Right lobe of liver (tissue), 6 donors: Measurements from ENCODE around the gene AHR. TPM values are rescaled to one million over a fixed set of nuclear protein-coding genes. Genes with fewer than 3 reads are reported as not detected.

Experiments
- ATAC-seq, 4 donors: fragments of 200-7000 bp; cut with Tn5 transposase; one replicate each; pipeline ENCODE4 v1.9.1; 2020; ENCODE audit warnings: mild to moderate bottlenecking in 4 of 4, moderate library complexity in 4 of 4
- DNase-seq, 3 donors: peaks; one replicate each; pipeline ENCODE4 v3.0.0-alpha.2; 2020
- H3K27ac ChIP-seq, 3 donors: fragments of 200-600 bp; one replicate each; pipeline ENCODE4 v1.8.0; 2022
- H3K27me3 ChIP-seq, 2 donors: fragments of 200-600 bp; one replicate each; pipeline ENCODE4 v1.8.0; 2022
- H3K36me3 ChIP-seq, 4 donors: fragments of 200-600 bp; sonication (generic) in 1 of 4; one replicate each; pipeline versions ENCODE4 v1.5.1 to v1.8.0; 2017 to 2022; ENCODE audit warnings: control low read depth in 1 of 4
- H3K4me1 ChIP-seq, 4 donors: fragments of 200-600 bp; sonication (generic) in 1 of 4; one replicate each; pipeline versions ENCODE4 v1.5.1 to v1.8.0; 2017 to 2022; ENCODE audit warnings: control low read depth in 1 of 4
- H3K4me3 ChIP-seq, 3 donors: fragments of 200-600 bp; one replicate each; pipeline ENCODE4 v1.8.0; 2022
- H3K9me3 ChIP-seq, 4 donors: fragments of 200-600 bp; sonication (generic) in 1 of 4; one replicate each; pipeline versions ENCODE4 v1.5.1 to v1.8.0; 2017 to 2022; ENCODE audit warnings: control low read depth in 1 of 4
- POLR2A ChIP-seq: fragments of 450-650 bp; IDR thresholded peaks from one replicate; pipeline ENCODE4 v1.6.1; 2017; ENCODE audit warnings: antibody characterized with exemption, mild to moderate bottlenecking
- WGBS: methylation state at CpG from one replicate; pipeline ENCODE4 v1.1.6; 2018; ENCODE audit warnings: low coverage, low lambda C conversion rate; ENCODE audit not compliant: insufficient coverage; ENCODE audit errors: missing lambda C conversion rate; 5-methylcytosine and 5-hydroxymethylcytosine counted together
- intact Hi-C, 2 donors: fragments of 100-400 bp; cut with DNase I; formaldehyde crosslinking; loops; one replicate each; pipeline versions ENCODE4 v1.11.2 to v1.14.1; 2022
- total RNA-seq, 6 experiments: library from RNA; depleted of rRNA in 2 of 6; stranded (reverse); fragments of >200 nt in 2 of 6; fragmentation: NEBNext Ultra II Directional in 3 of 6; extraction: Animal tissue kit (Norgen Biotek cat#: 25700) in 3 of 6; gene quantifications; one replicate each; pipeline versions ENCODE4 v1.1.0 to v1.2.4, GENCODE V29; 2016 to 2023
- TF ChIP-seq, protein P1 (sequence below), 4 donors: fragments of 200-600 bp in 3 of 4; fragments of 450-650 bp in 1 of 4; IDR thresholded peaks; one replicate each; pipeline versions ENCODE4 v1.5.1 to v1.8.0; 2016 to 2022; ENCODE audit warnings: antibody characterized with exemption in 4 of 4, mild to moderate bottlenecking in 2 of 4
- donor health status: DM: no; HTN: yes; CAD: no.
- donor health status: DM: no; HTN: no; CAD: no.
- donor health status: DM: no; HTN: no; CAD: no.
- donor health status: DM: no; HTN: yes; CAD: no.
- donor health status: DM: no; HTN: yes; CAD: no.

Gene AHR
- total RNA-seq, 6 experiments from 2014 or later = 31.2 to 67.9 (median 41.0) TPM

DNA sequence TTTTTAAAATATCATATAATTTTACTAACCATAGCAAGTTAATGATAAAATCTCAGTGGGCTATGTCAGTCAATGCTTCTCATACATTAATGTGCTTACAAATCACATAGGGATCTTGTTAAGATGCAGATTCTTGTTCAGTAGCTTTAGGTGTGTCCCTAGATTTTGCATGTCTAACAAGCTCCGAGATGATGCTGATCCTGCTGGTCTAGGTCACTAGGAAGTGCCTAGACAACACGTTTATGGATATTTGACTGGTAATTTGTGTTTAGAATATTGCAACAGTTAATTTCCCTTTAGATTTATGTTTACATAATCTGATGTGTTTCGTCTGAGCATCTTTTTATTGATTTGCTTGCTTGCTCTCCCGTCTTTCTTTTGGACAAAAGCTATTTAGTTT, 12.7 kb downstream of the AHR start:
- no peaks in the 10 kb centered on the region for H3K9me3 ChIP-seq
- DNase-seq (no peak), ATAC-seq (no peak)
- H3K4me1 ChIP-seq = peaks cover 0 to 61% (median 17%) of the 10 kb centered on the region in 4 donors
- no peak overlapping the region for H3K27ac ChIP-seq
- no peak overlapping the region for H3K4me3 ChIP-seq
- no peaks in the 10 kb centered on the region for H3K27me3 ChIP-seq
- 64% methylated on average over 4 of the region's 4 CpGs for WGBS
- intact Hi-C loops = no loop called here
- H3K36me3 ChIP-seq = peaks cover 0 to 18% (median 0%) of the 10 kb centered on the region in 4 donors
- no peak for TF ChIP-seq POLR2A
- TF ChIP-seq, protein P1, sequence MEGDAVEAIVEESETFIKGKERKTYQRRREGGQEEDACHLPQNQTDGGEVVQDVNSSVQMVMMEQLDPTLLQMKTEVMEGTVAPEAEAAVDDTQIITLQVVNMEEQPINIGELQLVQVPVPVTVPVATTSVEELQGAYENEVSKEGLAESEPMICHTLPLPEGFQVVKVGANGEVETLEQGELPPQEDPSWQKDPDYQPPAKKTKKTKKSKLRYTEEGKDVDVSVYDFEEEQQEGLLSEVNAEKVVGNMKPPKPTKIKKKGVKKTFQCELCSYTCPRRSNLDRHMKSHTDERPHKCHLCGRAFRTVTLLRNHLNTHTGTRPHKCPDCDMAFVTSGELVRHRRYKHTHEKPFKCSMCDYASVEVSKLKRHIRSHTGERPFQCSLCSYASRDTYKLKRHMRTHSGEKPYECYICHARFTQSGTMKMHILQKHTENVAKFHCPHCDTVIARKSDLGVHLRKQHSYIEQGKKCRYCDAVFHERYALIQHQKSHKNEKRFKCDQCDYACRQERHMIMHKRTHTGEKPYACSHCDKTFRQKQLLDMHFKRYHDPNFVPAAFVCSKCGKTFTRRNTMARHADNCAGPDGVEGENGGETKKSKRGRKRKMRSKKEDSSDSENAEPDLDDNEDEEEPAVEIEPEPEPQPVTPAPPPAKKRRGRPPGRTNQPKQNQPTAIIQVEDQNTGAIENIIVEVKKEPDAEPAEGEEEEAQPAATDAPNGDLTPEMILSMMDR (IDR thresholded peaks at IDR 0.05) = no peak

DNA sequence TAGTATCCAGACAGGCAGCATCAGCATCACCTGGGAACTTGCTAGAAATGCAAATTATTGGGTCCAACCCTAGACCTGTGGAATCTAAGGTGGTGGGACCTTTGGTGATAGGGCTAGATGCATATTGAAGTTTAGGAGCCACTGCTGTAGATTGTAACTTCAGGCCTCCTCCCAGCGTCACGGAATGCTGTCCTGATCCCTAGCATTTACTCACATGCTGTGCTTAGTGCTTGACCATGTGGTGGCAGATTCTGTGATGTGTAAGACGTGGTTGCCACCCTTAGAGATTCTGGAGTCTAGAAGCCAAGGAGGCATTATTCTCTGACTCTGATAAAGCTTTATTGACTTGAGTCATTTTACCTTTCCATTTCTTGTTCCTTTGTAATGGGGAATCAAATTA, 13.5 kb downstream of the AHR start:
- DNase-seq = no peak
- Histone ChIP-seq H3K9me3 (no peaks in the 10 kb centered on the region), H3K36me3 (peaks cover 0 to 18% (median under 1%) of the 10 kb centered on the region in 4 donors), H3K4me1 (peaks cover 0 to 61% (median 13%) of the 10 kb centered on the region in 4 donors), H3K27me3 (no peaks in the 10 kb centered on the region), H3K4me3 (no peak overlapping the region), H3K27ac (no peak overlapping the region)
- no peak for TF ChIP-seq POLR2A
- TF ChIP-seq, protein P1 (IDR thresholded peaks at IDR 0.05) = no peak
- WGBS = 71% methylated on average over 3 of the region's 3 CpGs
- no peak for ATAC-seq
- intact Hi-C loops = no loop called here

DNA sequence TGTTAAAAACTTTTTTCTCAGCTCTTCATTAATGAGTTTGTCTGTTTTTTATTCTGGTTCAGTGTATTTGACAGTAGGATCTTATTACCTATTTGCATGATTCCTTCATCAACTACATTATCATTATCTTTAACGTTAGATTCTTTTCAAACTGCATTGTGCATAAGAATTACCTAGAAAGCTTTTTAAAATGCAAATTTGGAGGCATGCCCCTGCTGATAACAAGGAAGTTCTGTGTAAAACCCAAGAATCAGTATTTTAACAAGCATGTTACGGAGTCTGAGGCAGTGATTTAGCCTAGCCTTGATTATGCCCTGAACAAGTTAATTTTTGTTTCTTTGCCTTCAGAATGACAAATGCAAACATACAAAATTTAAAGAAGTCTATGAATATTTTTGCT, 14.2 kb downstream of the AHR start:
- no peak for ATAC-seq
- Histone ChIP-seq H3K36me3 (peaks cover 0 to 18% (median under 1%) of the 10 kb centered on the region in 4 donors), H3K4me1 (peaks cover 0 to 67% (median 16%) of the 10 kb centered on the region in 4 donors), H3K9me3 (no peaks in the 10 kb centered on the region), H3K27ac (peak overlapping the region in 1 of 3 donors; percentile 3), H3K27me3 (no peaks in the 10 kb centered on the region), H3K4me3 (no peak overlapping the region)
- TF ChIP-seq, protein P1 (IDR thresholded peaks at IDR 0.05) = no peak
- no peak for TF ChIP-seq POLR2A
- intact Hi-C loops = no loop called here
- no peak for DNase-seq
- WGBS = 72% methylated on average over 2 of the region's 2 CpGs

DNA sequence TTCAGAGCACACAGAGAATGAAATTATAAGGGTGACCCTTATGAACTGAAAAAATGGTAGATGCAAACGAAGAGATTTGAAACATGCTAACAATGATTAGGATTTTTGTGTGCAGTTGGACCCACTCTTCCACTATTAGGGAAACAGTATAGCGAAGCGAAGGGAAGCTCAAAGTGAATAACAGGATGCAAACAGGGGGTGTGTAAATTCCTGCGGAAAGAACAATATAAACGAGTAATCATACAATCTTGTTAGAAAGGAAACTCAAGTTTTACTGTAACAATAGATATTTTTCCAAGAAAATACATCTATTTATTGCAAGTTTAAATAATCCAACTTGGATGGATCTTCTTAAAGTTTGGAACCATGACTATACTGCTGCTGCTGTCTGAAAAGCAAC, 14.7 kb downstream of the AHR start:
- intact Hi-C loops = no loop called here
- Histone ChIP-seq H3K27ac (peak overlapping the region in 1 of 3 donors; percentile 3), H3K9me3 (no peaks in the 10 kb centered on the region), H3K36me3 (peaks cover 0 to 18% (median under 1%) of the 10 kb centered on the region in 4 donors), H3K4me3 (no peak overlapping the region), H3K27me3 (no peaks in the 10 kb centered on the region), H3K4me1 (peaks cover 0 to 67% (median 18%) of the 10 kb centered on the region in 4 donors)
- TF ChIP-seq, protein P1 (IDR thresholded peaks at IDR 0.05) = no peak
- ATAC-seq (peak in 3 of 4 donors; percentile 23 to 73 (median 26)), DNase-seq (no peak)
- WGBS = 62% methylated on average over 5 of the region's 5 CpGs

DNA sequence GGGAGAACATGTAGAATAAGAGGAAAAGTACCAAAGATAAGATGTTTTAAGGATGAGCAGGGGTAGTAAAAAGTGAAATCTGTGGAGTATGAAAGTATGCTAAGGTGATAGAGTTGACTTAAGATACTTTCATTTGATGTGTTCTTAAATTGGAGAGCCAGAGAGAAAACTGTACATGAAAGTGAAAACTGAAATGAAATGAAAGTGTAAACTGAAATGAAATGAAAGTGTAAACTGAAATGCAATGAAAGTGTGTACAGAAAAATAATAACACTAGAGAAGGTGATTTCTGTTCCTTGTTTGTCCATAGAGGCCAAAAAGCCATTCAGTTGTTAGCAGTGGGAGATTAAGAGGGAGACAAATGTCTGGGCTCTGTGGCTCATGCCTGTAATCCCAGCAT, 17.5 kb downstream of the AHR start:
- Histone ChIP-seq H3K36me3 (peaks cover 0 to 14% (median under 1%) of the 10 kb centered on the region in 4 donors), H3K27me3 (no peaks in the 10 kb centered on the region), H3K9me3 (no peaks in the 10 kb centered on the region), H3K27ac (peak overlapping the region; percentile 20 to 52 (median 27)), H3K4me3 (no peak overlapping the region), H3K4me1 (peaks cover 0 to 75% (median 19%) of the 10 kb centered on the region in 4 donors)
- ATAC-seq (no peak), DNase-seq (no peak)
- TF ChIP-seq, protein P1 (IDR thresholded peaks at IDR 0.05) = no peak
- no peak for TF ChIP-seq POLR2A
- intact Hi-C loops = no loop called here
